GM12891 (cell line): ENCODE data around the gene DCAF7.

ENCODE experiments used
- PAX5 ChIP-seq: IDR thresholded peaks from 2 replicates; pipeline ENCODE4 v1.6.1; 2011; ENCODE audit warnings: low read length, moderate library complexity, mild to moderate bottlenecking; ENCODE audit not compliant: insufficient read depth, severe bottlenecking
- POLR2A ChIP-seq: IDR thresholded peaks from 2 replicates; pipeline ENCODE4 v1.6.1; 2011; ENCODE audit warnings: low read depth, low read length, control low read depth
- POLR2AphosphoS5 ChIP-seq: IDR thresholded peaks from 2 replicates; pipeline ENCODE4 v1.6.1; 2011; ENCODE audit warnings: low read depth, low read length, control low read depth
- SPI1 ChIP-seq: IDR thresholded peaks from 2 replicates; pipeline ENCODE4 v1.6.1; 2011; ENCODE audit warnings: low read depth, low read length, control low read depth
- TAF1 ChIP-seq: IDR thresholded peaks from 2 replicates; pipeline ENCODE4 v1.6.1; 2011; ENCODE audit warnings: low read depth, low read length, control low read depth

GRCh38 chr17:63537991-63538692 lies 12.1 kb upstream of the DCAF7 start:
- TF ChIP-seq PAX5 (no peak), POLR2AphosphoS5 (no peak), SPI1 (no peak), TAF1 (no peak), POLR2A (no peak)
